Activated T-helper 17 cell treated with anti-CD3 and anti-CD28 coated beads, Interleukin-2, amount 50 U/mL, for 72 hours (primary cell): ENCODE measurements around the gene STARD9. TPM values are rescaled to one million over a fixed set of nuclear protein-coding genes. Genes with fewer than 3 reads are reported as not detected.
"Not testable (repeated sequence)": the region's sequence is repeated elsewhere in the genome, so short reads cannot be mapped to it uniquely, and the experiment has no call there.

ENCODE experiments used
- ATAC-seq: fragments of 150-1000 bp; cut with Tn5 transposase; replicated peaks from 2 replicates; pipeline ENCODE4 v1.10.0; 2021; ENCODE audit warnings: mild to moderate bottlenecking, moderate library complexity
- H3K27ac Mint-ChIP-seq: one replicate; pipeline ENCODE4 v1.8.0; 2022; ENCODE audit warnings: mixed read lengths
- H3K27me3 Mint-ChIP-seq: one replicate; pipeline ENCODE4 v1.8.0; 2022; ENCODE audit warnings: mixed read lengths
- H3K36me3 Mint-ChIP-seq: one replicate; pipeline ENCODE4 v1.8.0; 2022; ENCODE audit warnings: low read depth, mild to moderate bottlenecking, mixed read lengths
- H3K4me1 Mint-ChIP-seq: one replicate; pipeline ENCODE4 v1.8.0; 2022; ENCODE audit warnings: mixed read lengths
- H3K4me3 Mint-ChIP-seq: one replicate; pipeline ENCODE4 v1.8.0; 2022; ENCODE audit warnings: mild to moderate bottlenecking, mixed read lengths
- H3K9me3 Mint-ChIP-seq: one replicate; pipeline ENCODE4 v1.8.0; 2022; ENCODE audit warnings: mixed read lengths
- total RNA-seq, 2 donors: library from RNA; stranded (reverse); gene quantifications; one replicate each; pipeline ENCODE4 v1.2.3, GENCODE V29; 2022

The STARD9 gene
- total RNA-seq, 2 donors from 2014 or later = 9.5 to 10.9 TPM

DNA sequence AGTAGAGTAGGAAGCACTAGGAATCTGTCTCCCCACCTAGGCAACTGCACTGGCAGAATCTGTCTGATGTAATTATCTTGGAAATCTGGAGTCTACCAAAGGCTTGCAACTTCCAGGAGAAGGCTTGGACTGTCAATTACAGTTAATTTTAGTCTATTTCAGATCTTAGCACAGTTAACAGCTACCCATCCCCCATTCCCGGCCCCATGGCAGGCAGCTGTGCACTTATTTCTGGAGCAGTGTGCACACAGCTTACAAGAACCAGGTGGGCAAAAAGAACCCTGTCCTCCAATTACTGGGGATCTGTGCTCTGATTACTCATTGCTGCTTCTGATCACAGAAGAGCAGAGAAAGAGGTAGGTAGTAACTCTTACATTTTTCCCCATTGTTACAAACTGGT is 173.9 kb downstream of the STARD9 start:
- Mint-ChIP-seq H3K36me3 (peaks cover 56% of the 10 kb centered on the region), H3K4me3 (no peak overlapping the region), H3K9me3 (peaks cover 6% of the 10 kb centered on the region), H3K27ac (no peak overlapping the region), H3K27me3 (no peaks in the 10 kb centered on the region), H3K4me1 (no peaks in the 10 kb centered on the region)
- ATAC-seq = no peak

DNA sequence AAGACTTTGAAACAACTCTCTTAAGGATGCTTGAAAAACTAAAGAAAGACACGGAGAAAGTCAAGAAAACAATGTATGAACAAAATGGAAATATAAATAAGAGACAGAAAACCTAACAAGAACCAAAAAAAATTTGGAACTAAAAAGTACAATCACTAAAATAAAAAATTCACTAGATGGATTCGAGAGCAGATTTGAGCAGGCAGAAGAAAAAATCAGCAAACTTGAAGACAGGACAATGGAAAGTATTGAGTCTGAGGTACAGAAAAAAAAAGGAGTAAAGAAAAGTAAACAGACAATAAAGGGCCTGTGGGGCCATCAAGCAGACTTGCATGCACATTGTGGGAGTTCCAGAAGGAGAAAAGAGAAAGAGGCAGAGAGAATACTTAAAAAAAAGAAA is 174.9 kb downstream of the STARD9 start:
- ATAC-seq = no peak
- Mint-ChIP-seq H3K9me3 (peaks cover 6% of the 10 kb centered on the region), H3K4me3 (no peak overlapping the region), H3K4me1 (no peaks in the 10 kb centered on the region), H3K27ac (no peak overlapping the region), H3K27me3 (no peaks in the 10 kb centered on the region), H3K36me3 (peaks cover 54% of the 10 kb centered on the region)

DNA sequence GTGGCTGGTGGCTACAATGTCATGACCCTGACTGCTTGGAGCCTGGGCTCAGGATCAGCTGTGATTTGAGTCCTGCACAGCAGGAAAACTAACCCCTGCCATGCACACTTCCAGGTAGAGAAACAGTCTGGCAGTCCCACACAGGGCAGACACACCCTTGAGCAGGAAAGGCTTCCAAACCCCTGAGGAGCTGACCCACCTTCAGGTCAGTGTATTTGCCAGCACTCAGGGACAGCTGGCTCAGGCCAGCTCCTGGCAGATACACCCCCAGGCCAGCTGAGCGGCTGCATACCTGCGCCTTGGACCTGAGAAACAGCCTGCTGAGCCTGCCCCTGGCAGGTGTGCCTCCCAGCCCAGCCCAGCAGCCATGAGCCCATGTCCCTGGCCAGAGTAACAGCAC is 183.7 kb downstream of the STARD9 start:
- Mint-ChIP-seq H3K36me3 (peaks cover 29% of the 10 kb centered on the region), H3K9me3 (peaks cover 21% of the 10 kb centered on the region), H3K4me1 (peaks cover 8% of the 10 kb centered on the region), H3K27ac (no peak overlapping the region), H3K4me3 (no peak overlapping the region), H3K27me3 (no peaks in the 10 kb centered on the region)
- no peak for ATAC-seq

DNA sequence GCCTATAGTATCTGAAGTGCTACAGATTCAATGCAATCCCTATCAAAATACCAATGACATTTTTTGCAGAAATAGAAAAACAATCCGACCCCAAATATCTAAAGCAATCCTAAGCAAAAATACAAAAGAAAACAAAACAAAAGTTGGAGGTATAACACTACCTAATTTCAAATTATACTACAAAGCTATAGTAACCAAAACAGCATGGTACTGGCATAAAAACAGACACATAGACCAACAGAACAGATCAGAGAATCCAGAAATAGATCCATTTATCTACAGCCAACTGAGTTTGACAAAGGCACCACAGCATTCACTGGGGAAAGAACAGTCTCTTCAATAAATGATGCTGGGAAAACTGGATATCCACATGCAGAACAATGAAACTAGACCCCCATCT is 185.4 kb downstream of the STARD9 start:
- Mint-ChIP-seq H3K27me3 (no peaks in the 10 kb centered on the region), H3K4me3 (no peak overlapping the region), H3K27ac (no peak overlapping the region), H3K36me3 (peaks cover 38% of the 10 kb centered on the region), H3K9me3 (peaks cover 26% of the 10 kb centered on the region), H3K4me1 (peaks cover 8% of the 10 kb centered on the region)
- no peak for ATAC-seq

DNA sequence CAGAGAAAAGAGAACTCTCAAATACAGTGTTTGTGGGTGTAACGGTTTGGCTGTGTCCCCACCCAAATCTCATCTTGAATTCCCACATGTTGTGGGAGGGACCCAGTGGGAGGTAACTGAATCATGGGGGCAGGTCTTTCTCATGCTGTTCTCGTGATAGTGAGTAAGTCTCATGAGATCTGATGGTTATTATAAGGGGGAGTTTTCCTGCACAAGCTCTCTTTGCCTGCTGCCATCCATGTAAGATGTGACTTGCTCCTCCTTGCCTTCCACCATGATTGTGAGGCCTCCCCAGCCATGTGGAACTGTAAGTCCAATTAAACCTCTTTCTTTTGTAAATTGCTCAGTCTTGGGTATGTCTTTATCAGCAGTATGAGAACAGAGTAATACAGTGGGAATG is 186.4 kb downstream of the STARD9 start:
- H3K4me1 Mint-ChIP-seq, H3K4me3 Mint-ChIP-seq, ATAC-seq, H3K27ac Mint-ChIP-seq, H3K27me3 Mint-ChIP-seq: not testable (repeated sequence)
- Mint-ChIP-seq H3K9me3 (peaks cover 29% of the 10 kb centered on the region), H3K36me3 (peaks cover 41% of the 10 kb centered on the region)

GRCh38 chr15:42764154-42764731 is 188.8 kb downstream of the STARD9 start:
- Mint-ChIP-seq H3K9me3 (peaks cover 29% of the 10 kb centered on the region), H3K36me3 (peaks cover 45% of the 10 kb centered on the region)
- ATAC-seq, H3K4me1 Mint-ChIP-seq, H3K27ac Mint-ChIP-seq, H3K4me3 Mint-ChIP-seq, H3K27me3 Mint-ChIP-seq: not testable (repeated sequence)

- H3K4me3 Mint-ChIP-seq, H3K4me1 Mint-ChIP-seq, H3K27ac Mint-ChIP-seq, ATAC-seq, H3K27me3 Mint-ChIP-seq: not testable (repeated sequence)
- Mint-ChIP-seq H3K9me3 (peaks cover 23% of the 10 kb centered on the region), H3K36me3 (peaks cover 43% of the 10 kb centered on the region)
These were observed 190.7 kb downstream of the STARD9 start for GRCh38 chr15:42766109-42766508.

Other genes starting within 250 kb of the STARD9 start
- gene CAPN3, start 216.1 kb upstream of the STARD9 start, total RNA-seq = 1 to 10 TPM; 3.2 to 4.6 TPM
- 10 to 100 TPM; 55.1 to 58.1 TPM for gene ZNF106, start 84.5 kb upstream of the STARD9 start, total RNA-seq
- gene SNAP23, start 80.0 kb upstream of the STARD9 start, total RNA-seq = 10 to 100 TPM; 48.4 to 58.8 TPM
- gene LRRC57, start 26.8 kb upstream of the STARD9 start, total RNA-seq = 10 to 100 TPM; 18.7 to 21.4 TPM
- gene HAUS2, start 26.8 kb upstream of the STARD9 start, total RNA-seq = 10 to 100 TPM; 43.4 to 61.7 TPM
- 10 to 100 TPM; 20.4 to 23.7 TPM for gene CDAN1, start 161.5 kb downstream of the STARD9 start, total RNA-seq